Osteocyte (in vitro differentiated cells): ENCODE measurements around the gene GPRIN1. TPM values are rescaled to one million over a fixed set of nuclear protein-coding genes. Genes with fewer than 3 reads are reported as not detected.

Experiments
- DNase-seq: peaks from one replicate; pipeline ENCODE4 v3.0.0; 2021; ENCODE audit warnings: mixed read lengths; ENCODE audit not compliant: unreplicated experiment; ENCODE audit errors: extremely low spot score
- H3K27ac Mint-ChIP-seq: one replicate; pipeline ENCODE4 v1.8.0; 2021; ENCODE audit warnings: mild to moderate bottlenecking, mixed read lengths; ENCODE audit not compliant: unreplicated experiment
- H3K27me3 Mint-ChIP-seq: one replicate; pipeline ENCODE4 v1.8.0; 2021; ENCODE audit warnings: mixed read lengths; ENCODE audit not compliant: unreplicated experiment
- H3K36me3 Mint-ChIP-seq: one replicate; pipeline ENCODE4 v1.8.0; 2021; ENCODE audit warnings: mixed read lengths; ENCODE audit not compliant: unreplicated experiment
- H3K4me1 Mint-ChIP-seq: one replicate; pipeline ENCODE4 v1.8.0; 2021; ENCODE audit warnings: mixed read lengths; ENCODE audit not compliant: unreplicated experiment
- H3K4me3 Mint-ChIP-seq: one replicate; pipeline ENCODE4 v1.8.0; 2021; ENCODE audit warnings: mild to moderate bottlenecking, moderate library complexity, mixed read lengths; ENCODE audit not compliant: unreplicated experiment
- H3K9me3 Mint-ChIP-seq: one replicate; pipeline ENCODE4 v1.8.0; 2021; ENCODE audit warnings: mixed read lengths; ENCODE audit not compliant: unreplicated experiment
- total RNA-seq: library from RNA; stranded (reverse); gene quantifications from 2 replicates; pipeline ENCODE4 v1.2.1, GENCODE V29; 2021
- TF ChIP-seq, protein P1 (sequence below): fragments of 200-600 bp; sonication (generic); IDR thresholded peaks from 2 replicates; pipeline ENCODE4 v1.5.0; 2021; ENCODE audit warnings: antibody characterized with exemption, mild to moderate bottlenecking, moderate library complexity

GPRIN1 gene
- total RNA-seq, 1 donor from 2014 or later = 1.6 TPM

DNA sequence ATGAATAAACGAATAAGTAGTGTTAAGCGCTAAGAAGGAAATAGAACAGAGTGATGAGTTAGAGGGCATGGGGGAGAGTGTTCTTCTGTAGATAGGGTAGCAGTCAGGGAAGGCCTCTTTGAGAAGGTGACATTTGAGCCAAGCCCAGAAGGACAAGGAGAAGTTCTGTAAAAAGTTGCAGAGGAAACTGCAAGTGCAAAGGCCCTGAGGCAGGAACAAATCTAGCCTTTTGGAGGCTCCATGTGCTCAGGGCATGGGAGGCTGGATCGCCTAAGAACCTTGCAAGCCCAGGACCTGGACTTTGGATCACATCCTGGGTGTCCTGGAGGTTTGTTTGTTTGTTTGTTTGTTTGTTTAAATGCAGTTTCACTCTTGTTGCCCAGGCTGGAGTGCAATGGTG, 28.5 kb upstream of the GPRIN1 start:
- no peak for DNase-seq
- Mint-ChIP-seq H3K4me1 (no peaks in the 10 kb centered on the region), H3K27ac (no peak overlapping the region), H3K9me3 (no peaks in the 10 kb centered on the region), H3K4me3 (no peak overlapping the region), H3K36me3 (peaks cover 2% of the 10 kb centered on the region), H3K27me3 (peaks cover 45% of the 10 kb centered on the region)
- TF ChIP-seq, protein P1, sequence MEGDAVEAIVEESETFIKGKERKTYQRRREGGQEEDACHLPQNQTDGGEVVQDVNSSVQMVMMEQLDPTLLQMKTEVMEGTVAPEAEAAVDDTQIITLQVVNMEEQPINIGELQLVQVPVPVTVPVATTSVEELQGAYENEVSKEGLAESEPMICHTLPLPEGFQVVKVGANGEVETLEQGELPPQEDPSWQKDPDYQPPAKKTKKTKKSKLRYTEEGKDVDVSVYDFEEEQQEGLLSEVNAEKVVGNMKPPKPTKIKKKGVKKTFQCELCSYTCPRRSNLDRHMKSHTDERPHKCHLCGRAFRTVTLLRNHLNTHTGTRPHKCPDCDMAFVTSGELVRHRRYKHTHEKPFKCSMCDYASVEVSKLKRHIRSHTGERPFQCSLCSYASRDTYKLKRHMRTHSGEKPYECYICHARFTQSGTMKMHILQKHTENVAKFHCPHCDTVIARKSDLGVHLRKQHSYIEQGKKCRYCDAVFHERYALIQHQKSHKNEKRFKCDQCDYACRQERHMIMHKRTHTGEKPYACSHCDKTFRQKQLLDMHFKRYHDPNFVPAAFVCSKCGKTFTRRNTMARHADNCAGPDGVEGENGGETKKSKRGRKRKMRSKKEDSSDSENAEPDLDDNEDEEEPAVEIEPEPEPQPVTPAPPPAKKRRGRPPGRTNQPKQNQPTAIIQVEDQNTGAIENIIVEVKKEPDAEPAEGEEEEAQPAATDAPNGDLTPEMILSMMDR = no peak

DNA sequence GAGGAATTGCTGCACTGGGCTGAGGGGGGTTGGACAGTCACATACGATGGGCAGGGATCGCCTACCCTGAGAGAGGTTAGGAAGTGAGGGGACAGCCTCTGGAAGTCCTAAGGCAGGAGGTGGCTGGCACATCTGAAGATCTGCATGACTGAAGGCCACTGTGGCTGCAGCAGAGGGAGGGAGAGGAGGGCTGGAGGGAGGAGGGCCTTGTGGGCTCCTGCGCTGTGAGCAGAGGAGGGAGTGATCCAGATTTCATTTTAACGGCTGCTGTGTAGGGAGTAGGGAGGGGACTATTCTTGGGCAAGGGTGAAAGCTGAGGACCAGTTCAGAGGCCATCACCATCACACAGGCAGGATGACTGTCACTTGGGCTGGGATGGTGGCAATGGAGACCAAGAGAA, 27.6 kb upstream of the GPRIN1 start:
- TF ChIP-seq, protein P1 = no peak
- no peak overlapping the region for H3K27ac Mint-ChIP-seq
- H3K4me3 Mint-ChIP-seq = no peak overlapping the region
- H3K36me3 Mint-ChIP-seq = peaks cover 2% of the 10 kb centered on the region
- no peaks in the 10 kb centered on the region for H3K4me1 Mint-ChIP-seq
- H3K9me3 Mint-ChIP-seq = no peaks in the 10 kb centered on the region
- DNase-seq = no peak
- H3K27me3 Mint-ChIP-seq = peaks cover 51% of the 10 kb centered on the region

DNA sequence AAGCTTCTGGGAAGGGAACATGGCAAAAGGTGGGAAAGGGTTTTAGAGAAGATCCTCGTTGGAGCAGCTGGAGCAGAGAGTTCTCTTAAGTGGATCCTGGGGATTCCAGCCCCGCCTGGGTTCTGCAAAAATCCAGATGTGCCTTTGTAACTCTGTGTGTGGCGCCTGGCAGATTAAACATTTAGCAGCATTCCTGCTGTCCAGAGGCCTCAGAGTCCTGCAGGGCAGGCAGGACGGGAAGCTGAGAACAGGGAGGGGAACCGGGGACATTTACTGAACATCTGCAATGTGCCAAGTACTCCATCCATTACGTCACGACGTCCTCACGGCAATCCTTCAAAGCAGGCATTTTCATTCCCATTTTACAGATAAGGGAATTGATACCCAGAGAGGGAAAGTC, 26.5 kb upstream of the GPRIN1 start:
- Mint-ChIP-seq H3K4me3 (no peak overlapping the region), H3K27me3 (peaks cover 59% of the 10 kb centered on the region), H3K4me1 (no peaks in the 10 kb centered on the region), H3K9me3 (no peaks in the 10 kb centered on the region), H3K27ac (no peak overlapping the region), H3K36me3 (peaks cover 2% of the 10 kb centered on the region)
- TF ChIP-seq, protein P1 = no peak
- no peak for DNase-seq

GRCh38 chr5:176633598-176633997, 23.6 kb upstream of the GPRIN1 start:
- Mint-ChIP-seq H3K4me3 (no peak overlapping the region), H3K27ac (no peak overlapping the region), H3K36me3 (peaks cover 2% of the 10 kb centered on the region), H3K4me1 (peaks cover 11% of the 10 kb centered on the region), H3K9me3 (no peaks in the 10 kb centered on the region), H3K27me3 (peaks cover 76% of the 10 kb centered on the region)
- TF ChIP-seq, protein P1 = no peak
- DNase-seq = no peak

DNA sequence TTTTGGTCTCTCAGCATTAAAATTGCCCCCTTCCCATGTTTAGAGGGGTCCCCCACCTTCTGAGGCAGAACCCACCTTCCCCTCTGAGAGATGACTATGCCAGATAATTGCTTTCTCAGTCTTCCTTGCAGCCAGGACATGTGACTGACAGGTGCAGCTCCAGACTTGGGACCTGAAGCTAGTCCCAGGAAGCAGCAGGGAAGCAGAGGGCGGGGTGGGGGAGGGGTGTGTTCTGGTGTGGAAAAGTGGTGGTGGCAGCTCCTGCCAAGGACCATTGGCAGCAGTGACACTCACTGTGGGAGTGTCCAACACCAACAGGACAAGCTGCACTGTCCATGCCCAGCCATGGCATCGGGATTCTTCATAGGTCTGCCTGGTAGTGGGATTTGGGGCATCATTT, 22.8 kb upstream of the GPRIN1 start:
- TF ChIP-seq, protein P1 = no peak
- no peak overlapping the region for H3K27ac Mint-ChIP-seq
- no peak for DNase-seq
- H3K4me3 Mint-ChIP-seq = no peak overlapping the region
- peaks cover 2% of the 10 kb centered on the region for H3K36me3 Mint-ChIP-seq
- H3K9me3 Mint-ChIP-seq = no peaks in the 10 kb centered on the region
- H3K4me1 Mint-ChIP-seq = peaks cover 11% of the 10 kb centered on the region
- H3K27me3 Mint-ChIP-seq = peaks cover 79% of the 10 kb centered on the region
